Superior temporal gyrus (tissue), 1 donor: ENCODE results near the gene PITPNM1.
A peak's percentile ranks its signal among the peaks of the same experiment; 100 is the strongest.
"Not testable (repeated sequence)": the region's sequence is repeated elsewhere in the genome, so short reads cannot be mapped to it uniquely, and the experiment has no call there.

ENCODE experiments used
- DNase-seq: peaks from one replicate; pipeline ENCODE4 v3.0.0-alpha.2; 2016; ENCODE audit errors: extremely low spot score

PITPNM1 gene

GRCh38 chr11:67523556-67524479 is 18.7 kb upstream of the PITPNM1 start:
- no peak for DNase-seq

GRCh38 chr11:67522844-67523555 is 17.8 kb upstream of the PITPNM1 start, which contains the start of gene CABP2:
CABP2 (minus strand) TSS chr11:67523446; CDS start chr11:67523326, 120 bp downstream.
- no peak for DNase-seq

GRCh38 chr11:67522338-67522737 is 17.2 kb upstream of the PITPNM1 start:
- no peak for DNase-seq

DNA sequence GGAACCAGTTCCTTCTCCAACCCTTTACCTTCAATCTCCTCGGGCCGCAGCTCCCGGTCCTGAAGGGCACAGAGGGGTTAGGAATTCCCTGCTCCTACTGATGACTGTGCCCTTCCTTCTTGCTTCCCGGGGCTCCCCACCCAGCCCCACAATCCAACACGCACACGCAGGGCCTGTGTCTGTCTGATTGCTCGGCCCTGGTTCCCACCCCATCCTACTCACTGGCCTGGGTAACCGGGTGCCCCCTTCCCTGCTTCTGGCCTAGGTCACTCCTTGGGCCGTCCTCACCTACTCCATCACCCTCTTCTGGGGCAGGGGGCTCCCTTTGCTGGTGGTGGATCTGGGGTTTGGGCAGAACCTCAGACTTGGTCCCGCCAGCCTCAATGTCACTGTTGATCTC is 16.8 kb upstream of the PITPNM1 start:
- no peak for DNase-seq

DNA sequence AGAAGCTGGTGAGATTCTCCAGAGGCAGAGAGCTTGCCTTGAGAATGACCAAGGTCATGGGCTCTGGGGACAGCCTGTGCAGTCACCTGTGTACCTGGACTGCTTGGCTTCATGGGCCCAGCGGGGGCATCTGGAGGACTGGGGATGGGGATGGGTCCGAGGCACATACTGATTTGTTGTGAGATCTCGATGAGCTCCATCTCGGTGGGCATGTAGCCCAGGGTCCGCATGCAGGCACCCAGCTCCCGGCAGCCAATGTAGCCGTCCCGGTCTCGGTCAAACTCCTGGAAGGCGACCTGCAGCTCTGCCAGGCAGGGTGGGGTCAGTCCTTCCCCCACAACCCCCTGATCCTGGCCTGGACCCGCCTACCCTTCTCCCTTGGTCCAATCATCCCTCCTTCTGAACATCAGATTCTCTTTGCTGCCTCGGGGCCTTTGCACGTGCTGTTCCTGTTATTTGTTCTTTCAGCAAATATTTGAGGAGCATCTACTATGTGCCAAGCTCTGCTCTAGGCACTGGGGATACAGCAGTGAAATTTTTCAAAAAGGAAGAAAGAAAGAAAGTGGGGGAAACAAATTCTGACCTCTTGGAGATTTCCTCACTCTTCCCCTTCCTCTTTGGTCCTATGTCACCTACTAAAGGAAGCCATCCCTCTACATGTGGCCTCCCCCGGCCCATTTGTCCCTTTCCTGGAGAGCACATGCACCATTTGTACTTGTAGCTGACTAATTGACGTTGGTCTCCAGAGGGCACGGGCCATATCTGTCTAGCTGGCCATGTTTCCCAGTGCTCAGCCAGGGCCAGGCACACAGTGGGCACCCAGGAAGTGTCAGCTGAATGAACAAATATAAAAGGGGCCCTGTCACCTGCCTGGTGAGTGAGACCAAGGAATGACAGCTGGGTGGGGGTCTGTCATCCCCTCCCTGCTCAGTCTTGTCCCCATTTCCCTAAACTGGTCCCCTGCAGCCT is 16.0 kb upstream of the PITPNM1 start:
- DNase-seq, result no peak

DNA sequence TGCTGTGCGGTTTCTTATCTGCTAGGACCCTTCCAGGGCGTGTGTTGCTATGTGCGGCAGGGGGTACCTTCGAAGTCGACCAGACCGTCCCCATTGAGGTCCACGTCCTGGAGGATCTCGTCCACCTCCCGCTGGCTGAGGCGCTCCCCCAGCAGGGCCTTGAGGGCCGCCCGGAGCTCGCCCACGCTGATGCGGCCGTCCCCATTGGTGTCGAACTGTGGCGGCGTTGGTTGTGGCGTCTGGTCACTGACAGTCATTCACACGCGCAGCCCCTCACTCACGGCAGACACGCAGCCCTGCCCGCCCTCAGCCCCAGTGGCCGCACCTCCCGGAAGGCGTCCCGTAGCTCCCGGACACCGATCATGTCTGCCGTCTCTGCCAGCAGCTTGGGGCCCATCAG is 14.6 kb upstream of the PITPNM1 start:
- DNase-seq, result no peak

DNA sequence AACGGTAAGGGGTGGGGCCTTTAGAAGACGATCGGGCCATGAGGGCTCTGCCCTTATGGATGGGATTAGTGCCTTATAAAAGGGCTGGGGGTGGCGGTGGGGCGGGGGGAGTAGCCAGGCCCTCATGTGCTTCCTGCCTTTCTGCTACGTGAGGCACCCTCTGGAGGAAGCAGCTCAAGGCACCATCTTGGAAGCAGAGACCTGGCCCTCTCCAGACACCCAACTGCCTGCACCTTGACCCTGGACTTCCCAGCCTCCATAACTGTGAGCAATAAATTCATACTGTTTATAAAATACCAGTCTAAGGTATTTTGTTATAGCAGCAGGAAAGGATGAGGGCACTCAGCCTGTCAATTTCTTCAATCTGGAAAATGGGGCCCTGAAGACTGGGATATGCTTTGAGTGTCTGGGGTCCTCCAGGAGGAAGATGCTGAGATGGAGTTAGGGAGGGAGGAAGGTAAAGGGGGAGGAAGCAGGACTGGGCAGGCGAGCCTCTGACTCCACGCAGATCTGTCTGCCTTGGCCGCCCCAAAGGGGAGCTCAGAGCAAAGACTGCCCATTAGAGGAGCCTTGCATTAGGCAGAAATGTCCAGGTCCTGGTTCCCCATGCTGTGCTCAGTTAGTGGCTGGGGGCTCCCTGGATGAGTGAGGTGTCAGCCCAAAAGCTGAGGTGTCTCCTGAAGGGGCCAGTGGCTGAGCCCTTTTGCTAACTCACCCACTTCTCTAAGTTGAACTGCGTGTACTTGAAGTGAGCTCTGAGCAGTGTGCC is 12.8 kb upstream of the PITPNM1 start:
- DNase-seq, result no peak

- no peak for DNase-seq
These were observed 11.6 kb upstream of the PITPNM1 start for GRCh38 chr11:67516806-67517205.

- DNase-seq, result no peak
These were observed 9.0 kb upstream of the PITPNM1 start for GRCh38 chr11:67514116-67514515.

DNA sequence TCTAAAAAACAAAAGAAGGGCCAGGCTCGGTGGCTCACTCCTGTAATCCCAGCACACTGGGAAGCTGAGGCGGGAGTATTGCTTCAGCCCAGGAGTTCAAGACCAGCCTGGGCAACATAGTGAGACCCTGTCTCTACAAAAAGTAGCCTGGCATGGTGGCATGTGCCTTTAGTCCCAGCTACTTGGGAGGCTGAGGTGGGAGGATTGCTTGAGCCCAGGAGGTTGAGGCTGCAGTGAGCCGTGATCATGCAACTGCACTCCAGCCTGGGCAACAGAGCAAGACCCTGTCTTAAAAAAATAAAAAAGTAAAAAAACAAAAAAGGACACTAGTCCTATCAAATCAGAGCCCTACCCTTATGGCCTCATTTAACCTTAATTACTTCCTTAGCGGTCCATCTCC is 6.4 kb upstream of the PITPNM1 start:
- DNase-seq, result not testable (repeated sequence)

- no peak for DNase-seq
These were observed 4.8 kb upstream of the PITPNM1 start for GRCh38 chr11:67510023-67510345.

DNA sequence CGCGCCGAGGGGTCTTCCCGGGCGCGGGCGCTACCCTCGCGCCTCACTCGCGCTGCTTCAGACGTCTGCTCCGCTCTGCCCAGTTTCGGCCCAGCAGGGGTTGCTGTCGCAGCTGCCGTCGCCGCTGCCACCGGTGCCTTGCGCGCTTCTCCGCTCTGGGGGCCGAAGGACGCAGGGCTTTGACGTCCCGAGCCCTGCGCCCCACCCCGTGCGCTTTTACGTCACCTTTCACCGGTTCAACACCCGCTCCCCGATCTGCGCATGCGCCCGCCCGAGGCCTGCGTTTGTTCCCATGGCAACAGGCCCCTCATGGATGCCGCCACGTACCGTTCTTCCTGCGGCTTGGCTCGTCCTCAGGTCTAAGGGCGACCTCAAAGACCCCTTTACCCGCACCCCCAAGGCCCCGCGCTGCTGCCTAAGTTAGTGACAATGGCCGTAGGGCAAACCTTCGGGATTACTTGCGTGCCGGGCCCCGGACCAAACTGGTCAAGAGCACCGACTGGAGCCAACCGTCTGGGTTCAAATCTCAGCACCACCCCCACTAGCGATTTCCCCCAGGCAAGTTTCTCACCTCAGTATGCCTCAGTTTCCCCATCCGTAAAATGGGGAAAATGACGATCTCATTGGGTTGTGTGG is 3.4 kb upstream of the PITPNM1 start:
- peak; percentile 95 for DNase-seq

GRCh38 chr11:67507864-67508485 is 2.8 kb upstream of the PITPNM1 start, which contains the start of gene CDK2AP2:
CDK2AP2 (minus strand) TSS chr11:67508162; CDS start chr11:67508082, 80 bp downstream.
- peak; percentile 99 for DNase-seq

DNA sequence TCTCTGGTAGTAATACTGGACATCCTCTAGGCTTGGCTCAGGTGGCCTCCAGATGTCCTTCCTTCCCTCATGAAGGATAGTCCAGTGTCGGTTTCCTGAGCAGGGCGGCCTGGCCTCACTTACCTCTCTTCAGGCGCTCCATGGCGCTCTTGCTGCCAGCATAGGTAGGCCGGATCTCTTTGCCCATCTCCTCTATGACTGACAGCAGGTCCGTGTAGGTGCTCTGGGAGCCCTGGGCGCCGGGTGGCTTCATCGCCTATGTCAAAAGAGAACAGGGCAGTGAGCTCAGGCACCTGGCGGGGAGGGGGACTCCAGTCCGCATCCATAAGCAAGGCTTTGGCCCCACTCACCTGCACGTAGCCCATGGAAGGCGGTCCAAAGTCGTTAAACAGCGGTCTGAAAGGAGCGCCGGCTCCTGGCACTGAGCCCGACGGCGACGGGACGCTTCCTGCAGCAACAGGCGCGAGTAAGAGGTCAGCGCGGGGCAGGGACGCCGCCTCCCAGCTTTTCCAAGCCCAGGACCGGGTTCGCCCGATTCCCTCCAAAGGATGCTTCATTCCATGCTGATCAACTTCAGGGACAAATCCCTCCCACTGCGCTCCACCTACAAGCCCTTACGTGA is 2.2 kb upstream of the PITPNM1 start:
- no peak for DNase-seq

DNA sequence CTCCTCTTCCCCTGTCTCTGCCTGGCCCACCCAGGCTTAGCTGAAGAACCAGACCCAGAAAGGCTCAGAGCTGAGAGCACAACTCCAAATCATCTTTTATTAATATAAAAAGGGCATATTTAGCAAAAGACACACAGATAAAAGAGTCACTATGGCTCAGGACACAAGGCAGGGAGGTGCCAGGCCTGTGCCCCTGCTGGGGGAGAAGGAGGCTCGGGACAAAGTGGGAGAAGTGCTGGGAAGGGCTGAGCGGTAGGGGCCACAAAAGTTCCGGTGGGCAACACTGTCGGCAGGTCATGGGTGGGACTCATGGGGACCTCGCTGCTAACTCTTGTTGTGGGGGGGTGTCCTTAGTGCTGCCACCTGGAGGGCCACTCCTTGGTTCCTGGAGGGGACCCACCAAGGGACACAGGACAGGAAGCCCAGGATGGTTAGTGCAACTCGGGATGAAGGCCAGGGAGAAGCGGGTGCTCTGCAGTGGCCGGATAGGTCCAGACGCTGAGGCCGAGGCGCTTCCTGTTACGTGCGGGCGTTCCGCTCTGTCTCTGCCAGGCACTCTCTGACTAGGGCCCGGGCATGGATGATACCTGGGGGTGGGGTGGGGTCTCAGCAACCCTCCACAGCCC is 1.4 kb upstream of the PITPNM1 start:
- DNase-seq, result no peak

DNA sequence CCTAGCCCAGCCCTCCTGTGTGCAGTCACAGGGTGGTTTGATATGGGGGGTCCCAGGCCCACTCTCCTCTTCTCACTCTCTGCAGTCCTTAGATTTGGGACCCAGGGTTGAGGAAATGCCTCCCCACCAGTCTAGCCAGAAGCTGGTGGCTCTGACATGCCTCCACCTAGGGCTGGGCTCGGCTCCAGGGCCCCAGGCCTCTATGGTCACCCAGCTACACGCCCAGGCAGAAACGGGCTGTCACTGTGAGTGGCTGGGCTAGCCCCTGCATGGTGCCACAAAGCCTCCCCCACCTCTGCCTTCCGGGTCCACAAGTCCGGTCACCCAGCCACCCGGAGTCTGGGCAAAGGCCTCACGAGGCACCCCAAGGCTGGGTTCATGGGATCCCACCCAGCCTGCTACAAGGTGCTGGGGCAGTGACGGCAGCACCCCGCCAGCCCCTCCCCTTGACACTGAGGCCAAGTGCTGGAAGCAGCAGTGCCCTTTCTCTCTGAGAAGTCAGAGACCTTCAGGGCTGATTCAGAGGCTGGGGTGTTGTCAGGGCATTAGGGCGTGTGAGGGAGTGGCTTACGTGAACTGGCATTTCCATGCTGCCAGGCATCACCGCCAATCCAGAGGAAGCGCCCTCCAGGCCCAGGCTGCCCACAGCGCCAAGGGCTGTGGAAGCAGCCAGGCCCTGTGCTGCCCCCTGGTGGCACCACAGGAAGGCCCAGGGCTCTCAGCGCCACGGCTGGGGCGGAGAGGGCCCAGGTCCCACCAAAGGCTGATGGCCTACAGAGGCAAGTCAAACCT is 638 bp upstream of the PITPNM1 start:
- DNase-seq, result peak; percentile 88

- no peak for DNase-seq
These were observed 886 bp downstream of the PITPNM1 start for GRCh38 chr11:67504005-67504949.
